ENCODE measurements around the gene KCNG3. TPM values are rescaled to one million over a fixed set of nuclear protein-coding genes. Genes with fewer than 3 reads are reported as not detected.
"Not testable (repeated sequence)": the region's sequence is repeated elsewhere in the genome, so short reads cannot be mapped to it uniquely, and the experiment has no call there.

The KCNG3 gene
- total RNA-seq, 1 donor: 0.31 TPM

GRCh38 chr2:42424033-42424432, 69.7 kb downstream of the KCNG3 start:
- H3K4me1 ChIP-seq (ENCODE audit: insufficient read depth, low read length): no peaks in the 10 kb centered on the region
- H3K27me3 ChIP-seq (ENCODE audit: insufficient read depth, low read length): peaks cover 7% of the 10 kb centered on the region
- no peaks in the 10 kb centered on the region for H3K9me3 ChIP-seq (ENCODE audit: low read depth, low read length)
- no peak overlapping the region for H3K4me3 ChIP-seq (ENCODE audit: low read length)

DNA sequence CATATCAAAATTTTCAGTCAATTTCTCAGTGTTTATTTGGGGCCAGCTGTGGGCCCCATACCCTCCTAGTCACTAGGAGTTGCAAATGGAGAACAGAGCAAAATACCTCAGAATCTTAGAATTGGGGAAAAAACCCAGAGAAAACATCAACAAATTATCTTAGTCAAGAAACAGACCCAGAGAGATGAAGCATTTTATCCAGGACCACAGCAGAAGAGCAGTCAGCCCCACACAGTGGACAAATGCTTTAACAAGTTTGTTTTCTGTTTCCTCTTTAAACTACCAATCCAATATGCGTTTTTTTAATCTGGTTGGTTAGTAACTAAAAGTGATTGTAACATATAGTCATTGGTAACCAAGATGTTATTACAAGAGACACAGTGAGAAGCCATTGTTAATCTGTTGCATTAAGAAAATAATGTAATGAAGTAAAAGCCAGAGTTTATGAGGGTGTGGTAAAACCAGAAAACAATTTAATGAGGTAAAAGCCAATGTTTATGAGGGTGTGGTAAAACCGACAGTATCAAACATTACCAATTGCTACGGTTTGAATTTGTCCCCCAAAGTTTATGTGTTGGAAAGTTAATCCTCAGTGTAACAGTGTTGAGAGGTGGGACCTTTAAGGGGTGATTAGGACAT, 72.1 kb downstream of the KCNG3 start:
- peaks cover 7% of the 10 kb centered on the region for H3K27me3 ChIP-seq (ENCODE audit: insufficient read depth, low read length)
- no peak overlapping the region for H3K4me3 ChIP-seq (ENCODE audit: low read length)
- H3K4me1 ChIP-seq (ENCODE audit: insufficient read depth, low read length): no peaks in the 10 kb centered on the region
- H3K9me3 ChIP-seq (ENCODE audit: low read depth, low read length): no peaks in the 10 kb centered on the region

GRCh38 chr2:42421157-42421485, 72.7 kb downstream of the KCNG3 start:
- no peaks in the 10 kb centered on the region for H3K9me3 ChIP-seq (ENCODE audit: low read depth, low read length)
- peaks cover 7% of the 10 kb centered on the region for H3K27me3 ChIP-seq (ENCODE audit: insufficient read depth, low read length)
- no peaks in the 10 kb centered on the region for H3K4me1 ChIP-seq (ENCODE audit: insufficient read depth, low read length)
- no peak overlapping the region for H3K4me3 ChIP-seq (ENCODE audit: low read length)

DNA sequence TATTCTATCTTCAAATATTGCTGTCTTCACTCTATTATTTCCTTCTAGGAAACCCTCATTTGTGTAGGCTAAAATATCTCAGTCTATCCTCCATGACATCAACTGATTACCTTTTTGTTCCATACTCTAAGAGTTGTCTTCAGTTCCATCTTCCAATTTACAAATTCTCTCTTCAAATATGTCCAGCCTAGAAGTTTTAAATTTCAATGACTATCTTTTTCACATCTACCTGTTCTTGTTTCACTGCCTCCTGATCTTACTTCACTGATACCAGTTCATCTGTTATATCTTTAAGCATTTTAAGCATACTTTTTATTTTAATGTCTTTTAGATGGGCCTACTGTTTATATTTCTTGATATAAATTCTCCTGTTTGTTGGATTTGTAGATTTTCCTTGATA, 79.1 kb downstream of the KCNG3 start:
- no peaks in the 10 kb centered on the region for H3K27me3 ChIP-seq (ENCODE audit: insufficient read depth, low read length)
- H3K4me3 ChIP-seq (ENCODE audit: low read length): no peak overlapping the region
- peaks cover 21% of the 10 kb centered on the region for H3K9me3 ChIP-seq (ENCODE audit: low read depth, low read length)
- no peaks in the 10 kb centered on the region for H3K4me1 ChIP-seq (ENCODE audit: insufficient read depth, low read length)

GRCh38 chr2:42414158-42414557, 79.6 kb downstream of the KCNG3 start:
- no peaks in the 10 kb centered on the region for H3K27me3 ChIP-seq (ENCODE audit: insufficient read depth, low read length)
- H3K4me1 ChIP-seq (ENCODE audit: insufficient read depth, low read length): no peaks in the 10 kb centered on the region
- peaks cover 21% of the 10 kb centered on the region for H3K9me3 ChIP-seq (ENCODE audit: low read depth, low read length)
- H3K4me3 ChIP-seq (ENCODE audit: low read length): no peak overlapping the region

GRCh38 chr2:42410742-42411514, 82.9 kb downstream of the KCNG3 start:
- Histone ChIP-seq H3K4me3 (ENCODE audit: low read length) (no peak overlapping the region), H3K9me3 (ENCODE audit: low read depth, low read length) (peaks cover 21% of the 10 kb centered on the region), H3K4me1 (ENCODE audit: insufficient read depth, low read length) (no peaks in the 10 kb centered on the region), H3K27me3 (ENCODE audit: insufficient read depth, low read length) (no peaks in the 10 kb centered on the region)

DNA sequence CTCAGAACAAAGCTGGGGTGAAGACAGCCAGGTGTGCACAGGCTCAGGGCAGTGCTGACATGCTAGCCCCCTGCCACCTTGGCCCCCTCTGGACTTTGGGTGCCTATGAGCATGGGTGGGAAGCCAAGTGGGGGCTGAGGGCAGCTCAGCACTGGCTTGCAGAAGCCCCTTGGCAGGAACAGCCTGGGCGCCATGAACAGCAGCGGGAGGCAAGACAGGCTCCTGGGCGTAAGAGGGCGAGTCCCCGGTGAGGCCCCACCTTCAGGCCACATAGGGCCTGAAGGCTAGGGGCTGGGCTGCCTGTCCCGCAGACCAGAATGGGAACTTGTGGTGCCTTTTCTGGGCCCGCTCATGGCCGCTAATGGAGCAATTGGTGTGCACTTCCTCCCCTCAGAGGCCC, 85.8 kb downstream of the KCNG3 start:
- Histone ChIP-seq H3K4me1 (ENCODE audit: insufficient read depth, low read length) (no peaks in the 10 kb centered on the region), H3K27me3 (ENCODE audit: insufficient read depth, low read length) (no peaks in the 10 kb centered on the region), H3K4me3 (ENCODE audit: low read length) (no peak overlapping the region), H3K9me3 (ENCODE audit: low read depth, low read length) (no peaks in the 10 kb centered on the region)

DNA sequence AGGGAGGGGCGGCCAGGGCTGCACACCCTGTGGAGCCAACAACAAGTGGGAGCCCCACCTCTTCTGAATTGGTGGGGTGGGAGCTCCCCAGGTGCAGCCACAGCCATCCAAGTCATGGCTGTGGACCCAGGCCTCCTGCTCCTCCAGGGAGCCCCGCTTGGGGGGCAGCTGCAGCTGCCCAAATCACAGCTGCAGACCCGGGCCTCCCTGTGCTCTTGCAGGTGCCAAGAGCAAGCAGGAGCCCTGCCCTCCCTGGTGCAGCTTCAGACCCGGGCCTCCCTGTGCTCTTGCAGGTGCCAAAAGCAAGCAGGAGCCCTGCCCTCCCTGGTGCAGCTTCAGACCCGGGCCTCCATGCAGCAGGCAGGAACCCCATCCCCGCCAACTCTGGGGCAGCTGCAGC, 86.3 kb downstream of the KCNG3 start:
- no peaks in the 10 kb centered on the region for H3K9me3 ChIP-seq (ENCODE audit: low read depth, low read length)
- no peaks in the 10 kb centered on the region for H3K4me1 ChIP-seq (ENCODE audit: insufficient read depth, low read length)
- no peaks in the 10 kb centered on the region for H3K27me3 ChIP-seq (ENCODE audit: insufficient read depth, low read length)
- no peak overlapping the region for H3K4me3 ChIP-seq (ENCODE audit: low read length)

- Histone ChIP-seq H3K27me3 (ENCODE audit: insufficient read depth, low read length) (no peaks in the 10 kb centered on the region), H3K9me3 (ENCODE audit: low read depth, low read length) (no peaks in the 10 kb centered on the region), H3K4me3 (ENCODE audit: low read length) (no peak overlapping the region), H3K4me1 (ENCODE audit: insufficient read depth, low read length) (no peaks in the 10 kb centered on the region)
Measured at GRCh38 chr2:42404676-42405075, 89.1 kb downstream of the KCNG3 start.

GRCh38 chr2:42401773-42402172, 92.0 kb downstream of the KCNG3 start:
- Histone ChIP-seq H3K4me3 (ENCODE audit: low read length) (no peak overlapping the region), H3K27me3 (ENCODE audit: insufficient read depth, low read length) (no peaks in the 10 kb centered on the region), H3K4me1 (ENCODE audit: insufficient read depth, low read length) (no peaks in the 10 kb centered on the region), H3K9me3 (ENCODE audit: low read depth, low read length) (no peaks in the 10 kb centered on the region)

DNA sequence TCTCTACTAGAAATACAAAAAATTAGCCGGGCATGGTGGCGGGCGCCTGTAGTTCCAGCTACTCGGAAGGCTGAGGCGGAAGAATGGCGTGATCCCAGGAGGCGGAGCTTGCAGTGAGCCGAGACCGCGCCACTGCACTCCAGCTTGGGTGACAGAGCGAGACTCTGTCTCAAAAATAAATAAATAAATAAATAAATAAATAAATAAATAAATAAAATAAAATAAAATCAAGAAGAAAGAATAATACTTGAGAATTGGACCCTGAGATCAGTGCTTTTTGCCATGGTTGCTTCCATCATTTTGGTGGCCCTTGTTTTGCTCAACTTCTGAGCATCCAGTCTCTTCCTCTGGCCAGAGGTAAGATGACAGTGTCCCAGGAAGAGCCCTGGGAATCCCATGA, 95.7 kb downstream of the KCNG3 start:
- H3K4me3 ChIP-seq (ENCODE audit: low read length); H3K4me1 ChIP-seq (ENCODE audit: insufficient read depth, low read length); H3K9me3 ChIP-seq (ENCODE audit: low read depth, low read length); H3K27me3 ChIP-seq (ENCODE audit: insufficient read depth, low read length): not testable (repeated sequence)

GRCh38 chr2:42393320-42393719, 100.5 kb downstream of the KCNG3 start:
- H3K4me3 ChIP-seq (ENCODE audit: low read length); H3K27me3 ChIP-seq (ENCODE audit: insufficient read depth, low read length); H3K9me3 ChIP-seq (ENCODE audit: low read depth, low read length); H3K4me1 ChIP-seq (ENCODE audit: insufficient read depth, low read length): not testable (repeated sequence)

DNA sequence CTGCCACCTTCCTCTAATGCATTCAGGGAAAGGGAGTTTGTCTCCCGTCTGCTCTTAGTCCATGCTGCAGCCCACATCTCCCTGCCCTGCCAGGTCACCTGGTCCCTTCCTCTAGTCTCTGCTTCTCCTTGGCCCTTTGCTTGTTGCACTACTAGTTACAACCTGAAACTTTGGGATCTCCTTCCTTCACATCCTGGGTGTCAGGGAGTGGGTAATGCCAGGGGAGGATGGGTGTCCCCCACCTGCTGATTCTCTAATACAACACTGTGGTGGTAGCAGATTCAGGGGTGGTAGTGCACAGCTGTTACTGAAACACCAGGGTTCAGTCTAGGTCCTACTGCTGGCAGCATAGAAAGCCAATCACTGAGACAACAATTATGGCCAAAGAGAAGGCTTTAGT, 101.6 kb downstream of the KCNG3 start:
- Histone ChIP-seq H3K9me3 (ENCODE audit: low read depth, low read length) (no peaks in the 10 kb centered on the region), H3K27me3 (ENCODE audit: insufficient read depth, low read length) (no peaks in the 10 kb centered on the region), H3K4me3 (ENCODE audit: low read length) (no peak overlapping the region), H3K4me1 (ENCODE audit: insufficient read depth, low read length) (no peaks in the 10 kb centered on the region)
